SU-DHL-6 (cell line): ENCODE data around the gene GPS2.

Experiments
- H2AFZ ChIP-seq: fragments of 200-600 bp; sonication (generic); 2 replicates; pipeline ENCODE4 v1.6.1; 2014; ENCODE audit warnings: low read depth, mild to moderate bottlenecking, moderate library complexity, mixed read lengths, antibody characterized with exemption, low read length; ENCODE audit not compliant: severe bottlenecking
- H3F3A ChIP-seq: fragments of 200-600 bp; shearing (Covaris generic); 2 replicates; pipeline ENCODE4 v1.6.0; 2016; ENCODE audit warnings: antibody characterized with exemption, mild to moderate bottlenecking; ENCODE audit not compliant: insufficient read depth
- H3K27ac ChIP-seq: fragments of 200-600 bp; sonication (generic); 2 replicates; pipeline ENCODE4 v1.5.1; 2016; ENCODE audit warnings: low read depth, mild to moderate bottlenecking, low read length, moderate library complexity, mixed read lengths
- H3K27me3 ChIP-seq: fragments of 200-600 bp; sonication (generic), shearing (Covaris generic); 2 replicates; pipeline ENCODE4 v1.6.0; 2014; ENCODE audit warnings: mild to moderate bottlenecking, low read length
- H3K36me3 ChIP-seq: fragments of 200-600 bp; sonication (generic); 2 replicates; pipeline ENCODE4 v1.6.1; 2014; ENCODE audit warnings: mild to moderate bottlenecking, low read length, mixed read lengths
- H3K4me2 ChIP-seq: fragments of 300-600, 200-600 bp; shearing (Covaris generic), sonication (generic); 2 replicates; pipeline ENCODE4 v1.6.0; 2014; ENCODE audit warnings: low read length, low read depth, mild to moderate bottlenecking; ENCODE audit not compliant: poor library complexity, severe bottlenecking
- H3K4me3 ChIP-seq: fragments of 200-600 bp; sonication (generic); 2 replicates; pipeline ENCODE4 v1.5.1; 2014; ENCODE audit warnings: antibody characterized with exemption, low read length, mild to moderate bottlenecking, mixed read lengths; ENCODE audit not compliant: insufficient read depth, poor library complexity, severe bottlenecking
- H3K79me2 ChIP-seq: fragments of 200-600 bp; sonication (generic); 2 replicates; pipeline ENCODE4 v1.6.1; 2014; ENCODE audit warnings: mild to moderate bottlenecking, low read length, moderate library complexity; ENCODE audit not compliant: insufficient read depth
- H3K9ac ChIP-seq: fragments of 200-600 bp; sonication (generic); 2 replicates; pipeline ENCODE4 v1.7.0; 2014; ENCODE audit warnings: mild to moderate bottlenecking, low read length
- H3K9me2 ChIP-seq: fragments of 200-600 bp; sonication (generic); replicated peaks from 2 replicates; pipeline ENCODE4 v1.6.1; 2014; ENCODE audit warnings: low read length; ENCODE audit not compliant: insufficient read depth
- H3K9me3 ChIP-seq: fragments of 200-600 bp; sonication (generic); 2 replicates; pipeline ENCODE4 v1.6.1; 2014; ENCODE audit warnings: low read length, mixed read lengths; ENCODE audit not compliant: insufficient read depth
- H4K20me1 ChIP-seq: fragments of 200-600 bp; sonication (generic); 2 replicates; pipeline ENCODE4 v1.6.1; 2014; ENCODE audit warnings: low read depth, mild to moderate bottlenecking, antibody characterized with exemption, low read length, moderate library complexity, mixed read lengths
- EZH2phosphoT487 ChIP-seq: fragments of 200-600 bp; sonication (generic), shearing (Covaris generic); conservative IDR thresholded peaks from 2 replicates; pipeline ENCODE4 v1.6.1; 2018; ENCODE audit warnings: mild to moderate bottlenecking, antibody characterized with exemption, low read length, moderate library complexity, mixed read lengths
- TF ChIP-seq, protein P1 (sequence below): fragments of 200-600 bp; sonication (generic); IDR thresholded peaks from one replicate; pipeline ENCODE4 v1.5.1; 2017; ENCODE audit warnings: antibody characterized with exemption, mild to moderate bottlenecking, low read length, moderate library complexity; ENCODE audit not compliant: insufficient read depth, poor library complexity, severe bottlenecking

The GPS2 gene

DNA sequence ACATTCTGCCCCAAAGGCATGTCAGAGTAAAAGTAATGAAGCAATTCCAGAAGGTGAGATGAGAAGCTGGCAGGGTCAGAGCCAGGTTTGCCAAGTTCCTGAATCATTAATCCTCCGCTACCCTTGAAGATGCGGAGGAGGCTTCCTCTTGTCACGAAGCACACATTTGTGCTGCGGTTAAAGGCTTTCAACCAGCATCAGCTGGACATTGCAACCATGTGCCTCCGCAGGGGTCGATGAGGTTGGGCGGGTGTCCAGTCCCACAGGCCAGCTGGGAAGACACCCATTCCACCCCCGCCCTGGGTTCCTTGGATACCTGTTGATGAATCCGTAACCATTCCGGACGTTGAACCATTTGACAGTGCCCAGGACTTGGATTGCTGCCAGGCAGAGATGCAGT is 22.0 kb downstream of the GPS2 start:
- H3K4me2 ChIP-seq = no peak overlapping the region
- TF ChIP-seq, protein P1, sequence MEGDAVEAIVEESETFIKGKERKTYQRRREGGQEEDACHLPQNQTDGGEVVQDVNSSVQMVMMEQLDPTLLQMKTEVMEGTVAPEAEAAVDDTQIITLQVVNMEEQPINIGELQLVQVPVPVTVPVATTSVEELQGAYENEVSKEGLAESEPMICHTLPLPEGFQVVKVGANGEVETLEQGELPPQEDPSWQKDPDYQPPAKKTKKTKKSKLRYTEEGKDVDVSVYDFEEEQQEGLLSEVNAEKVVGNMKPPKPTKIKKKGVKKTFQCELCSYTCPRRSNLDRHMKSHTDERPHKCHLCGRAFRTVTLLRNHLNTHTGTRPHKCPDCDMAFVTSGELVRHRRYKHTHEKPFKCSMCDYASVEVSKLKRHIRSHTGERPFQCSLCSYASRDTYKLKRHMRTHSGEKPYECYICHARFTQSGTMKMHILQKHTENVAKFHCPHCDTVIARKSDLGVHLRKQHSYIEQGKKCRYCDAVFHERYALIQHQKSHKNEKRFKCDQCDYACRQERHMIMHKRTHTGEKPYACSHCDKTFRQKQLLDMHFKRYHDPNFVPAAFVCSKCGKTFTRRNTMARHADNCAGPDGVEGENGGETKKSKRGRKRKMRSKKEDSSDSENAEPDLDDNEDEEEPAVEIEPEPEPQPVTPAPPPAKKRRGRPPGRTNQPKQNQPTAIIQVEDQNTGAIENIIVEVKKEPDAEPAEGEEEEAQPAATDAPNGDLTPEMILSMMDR = no peak
- TF ChIP-seq EZH2phosphoT487 = no peak
- H3K79me2 ChIP-seq = no peaks in the 10 kb centered on the region
- H3F3A ChIP-seq = no peaks in the 10 kb centered on the region
- no peaks in the 10 kb centered on the region for H4K20me1 ChIP-seq
- no peak overlapping the region for H2AFZ ChIP-seq
- no peak overlapping the region for H3K27ac ChIP-seq
- no peak overlapping the region for H3K9ac ChIP-seq
- no peaks in the 10 kb centered on the region for H3K36me3 ChIP-seq
- no peak overlapping the region for H3K4me3 ChIP-seq
- no peaks in the 10 kb centered on the region for H3K9me2 ChIP-seq
- no peaks in the 10 kb centered on the region for H3K9me3 ChIP-seq
- H3K27me3 ChIP-seq = no peaks in the 10 kb centered on the region

DNA sequence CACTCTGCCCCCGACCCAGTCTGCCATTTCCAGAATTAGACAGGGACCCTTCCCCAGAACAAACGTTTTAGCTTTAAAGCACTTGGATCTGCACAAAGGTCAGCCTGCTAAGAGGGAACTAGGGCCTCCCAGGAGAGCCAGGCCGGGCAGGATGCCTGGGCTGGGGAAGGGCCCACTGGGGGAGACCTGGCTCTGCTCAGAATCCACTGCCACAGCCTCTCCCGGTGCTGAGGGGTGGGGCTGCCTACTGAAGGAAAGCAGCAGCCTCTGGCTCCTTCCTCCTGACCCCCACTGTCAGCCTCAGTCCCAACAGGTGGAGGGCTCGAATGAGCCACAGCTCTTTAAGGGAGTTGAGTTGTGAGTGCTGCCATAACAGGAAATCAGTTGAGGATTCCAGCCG is 22.4 kb downstream of the GPS2 start:
- Histone ChIP-seq H3K79me2 (no peaks in the 10 kb centered on the region), H4K20me1 (no peaks in the 10 kb centered on the region), H3K4me2 (no peak overlapping the region), H3K9me3 (no peaks in the 10 kb centered on the region), H3K9me2 (no peaks in the 10 kb centered on the region), H3K27me3 (no peaks in the 10 kb centered on the region), H3F3A (no peaks in the 10 kb centered on the region), H3K27ac (no peak overlapping the region), H3K9ac (no peak overlapping the region), H2AFZ (no peak overlapping the region), H3K4me3 (no peak overlapping the region), H3K36me3 (no peaks in the 10 kb centered on the region)
- no peak for TF ChIP-seq EZH2phosphoT487
- TF ChIP-seq, protein P1 = no peak

DNA sequence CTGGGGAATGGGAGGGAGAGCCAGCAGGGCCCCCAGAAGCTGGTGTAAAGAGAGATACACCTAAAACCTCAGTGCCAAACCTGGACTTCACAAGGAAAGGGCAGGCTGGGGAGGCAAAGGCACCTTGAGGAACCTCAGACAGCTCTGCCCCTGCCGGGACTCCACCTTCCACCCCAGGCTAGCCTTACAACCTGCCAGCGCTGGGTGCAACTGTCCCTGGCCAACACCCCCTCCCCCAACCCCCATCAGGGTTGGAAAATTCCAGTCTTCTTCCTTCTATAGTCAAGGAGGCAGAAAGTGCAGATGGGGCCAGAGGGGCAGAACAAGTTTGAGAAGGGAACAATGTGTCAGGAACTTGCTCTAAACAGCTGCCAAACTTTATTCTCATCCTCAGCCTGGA is 23.0 kb downstream of the GPS2 start:
- H3K4me3 ChIP-seq = no peak overlapping the region
- H2AFZ ChIP-seq = no peak overlapping the region
- TF ChIP-seq EZH2phosphoT487 = no peak
- TF ChIP-seq, protein P1 = no peak
- H3K27me3 ChIP-seq = no peaks in the 10 kb centered on the region
- no peaks in the 10 kb centered on the region for H3K36me3 ChIP-seq
- no peaks in the 10 kb centered on the region for H4K20me1 ChIP-seq
- no peaks in the 10 kb centered on the region for H3K9me2 ChIP-seq
- H3K4me2 ChIP-seq = no peak overlapping the region
- no peak overlapping the region for H3K9ac ChIP-seq
- H3F3A ChIP-seq = no peaks in the 10 kb centered on the region
- H3K79me2 ChIP-seq = no peaks in the 10 kb centered on the region
- no peak overlapping the region for H3K27ac ChIP-seq
- H3K9me3 ChIP-seq = no peaks in the 10 kb centered on the region

DNA sequence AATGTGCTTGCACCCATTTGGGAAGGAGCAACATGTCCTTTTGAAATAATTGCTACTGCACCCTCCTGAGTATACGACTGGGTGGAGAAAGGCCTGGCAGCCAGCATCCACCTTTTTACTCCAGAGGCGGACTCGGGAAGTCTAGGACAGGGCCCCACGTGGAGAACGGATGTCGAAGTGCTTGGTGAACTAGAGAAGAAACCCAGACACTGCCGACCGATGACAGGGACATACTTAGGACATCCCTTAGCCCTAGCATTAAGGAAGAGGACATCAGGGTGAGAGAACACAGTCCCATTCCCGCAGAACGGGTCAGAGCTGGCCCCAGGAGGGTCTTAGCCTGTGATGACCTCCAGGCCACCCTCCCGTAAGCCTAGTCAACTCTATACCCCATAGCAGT is 24.5 kb downstream of the GPS2 start:
- no peaks in the 10 kb centered on the region for H4K20me1 ChIP-seq
- no peak overlapping the region for H3K9ac ChIP-seq
- H3K27me3 ChIP-seq = no peaks in the 10 kb centered on the region
- no peak overlapping the region for H3K27ac ChIP-seq
- no peak overlapping the region for H2AFZ ChIP-seq
- no peak overlapping the region for H3K4me2 ChIP-seq
- no peaks in the 10 kb centered on the region for H3K79me2 ChIP-seq
- no peaks in the 10 kb centered on the region for H3F3A ChIP-seq
- H3K36me3 ChIP-seq = no peaks in the 10 kb centered on the region
- no peaks in the 10 kb centered on the region for H3K9me2 ChIP-seq
- H3K9me3 ChIP-seq = no peaks in the 10 kb centered on the region
- no peak overlapping the region for H3K4me3 ChIP-seq
- TF ChIP-seq, protein P1 = no peak
- TF ChIP-seq EZH2phosphoT487 = no peak
